ENCODE measurements around the gene DRD3. TPM values are rescaled to one million over a fixed set of nuclear protein-coding genes. Genes with fewer than 3 reads are reported as not detected.

Gene DRD3
- total RNA-seq, 1 experiment from 2014 or later: not detected

DNA sequence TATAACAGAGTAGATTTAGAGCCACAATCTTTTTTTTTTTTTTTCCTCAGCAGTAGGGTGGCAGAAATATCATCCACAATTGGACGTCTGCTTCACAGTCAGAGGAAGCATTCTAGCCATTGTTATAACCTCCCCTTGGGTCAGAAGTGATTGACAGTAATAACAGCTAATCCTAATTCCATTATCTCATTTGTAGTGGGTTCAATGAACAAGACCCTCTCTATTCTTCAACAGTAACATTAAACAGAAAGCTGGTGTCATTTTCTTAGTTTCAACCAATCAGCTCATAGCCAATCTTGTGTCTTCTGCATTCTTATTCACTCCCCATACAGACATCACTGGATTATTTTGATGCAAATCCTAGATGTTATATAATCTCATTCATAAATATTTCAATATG, 77.8 kb downstream of the DRD3 start:
- no peak overlapping the region for H3K27ac Mint-ChIP-seq
- Histone ChIP-seq H3K23ac (ENCODE audit: insufficient read length, low read depth, low read length) (no peak overlapping the region), H2BK12ac (ENCODE audit: insufficient read length, low read depth, low read length) (no peak overlapping the region), H2BK20ac (ENCODE audit: low read depth, low read length, poor library complexity, severe bottlenecking) (no peak overlapping the region), H4K5ac (ENCODE audit: insufficient read length, low read depth, low read length) (no peak overlapping the region), H4K8ac (replicated peaks; ENCODE audit: insufficient read length, low read depth, low read length) (no peak overlapping the region), H3K56ac (ENCODE audit: insufficient read length, low read depth, low read length) (no peak overlapping the region), H2AK5ac (ENCODE audit: insufficient read length, low read length) (no peak overlapping the region), H3K9me3 (ENCODE audit: control insufficient read depth, low read depth, low read length) (no peaks in the 10 kb centered on the region), H3K79me1 (ENCODE audit: insufficient read depth, low read depth, low read length, poor library complexity, severe bottlenecking) (no peaks in the 10 kb centered on the region), H3T11ph (ENCODE audit: low read length) (no peak overlapping the region), H2BK5ac (ENCODE audit: insufficient read length, low read length) (no peak overlapping the region), H3K27me3 (ENCODE audit: insufficient read depth, low read length) (no peaks in the 10 kb centered on the region), H3K4ac (ENCODE audit: low read depth, low read length) (no peak overlapping the region), H3K18ac (ENCODE audit: insufficient read length, low read depth, low read length) (no peak overlapping the region), H3K14ac (ENCODE audit: insufficient read depth, low read length) (no peak overlapping the region), H3K23me2 (ENCODE audit: insufficient read length, low read depth, low read length, poor library complexity, severe bottlenecking) (no peaks in the 10 kb centered on the region), H2BK120ac (ENCODE audit: low read depth, low read length, poor library complexity, severe bottlenecking) (no peak overlapping the region), H3K79me2 (ENCODE audit: insufficient read depth, low read length) (no peaks in the 10 kb centered on the region), H2AFZ (ENCODE audit: low read length) (no peak overlapping the region), H3K9ac (ENCODE audit: extremely low read depth, insufficient read length, low read length) (no peak overlapping the region), H3K27ac (ENCODE audit: insufficient read length, low read depth, low read length) (no peak overlapping the region), H3K4me2 (ENCODE audit: insufficient read depth, insufficient read length, low read length) (no peak overlapping the region), H2BK15ac (ENCODE audit: low read depth, low read length) (no peak overlapping the region), H3K4me1 (ENCODE audit: insufficient read depth, low read length) (peaks cover 4% of the 10 kb centered on the region; the same call in 1 of the 2 replicates), H4K20me1 (ENCODE audit: control insufficient read depth, insufficient read depth, insufficient read length) (no peaks in the 10 kb centered on the region), H4K91ac (ENCODE audit: insufficient read length, low read depth, low read length) (no peak overlapping the region)
- H3K27me3 Mint-ChIP-seq (ENCODE audit: low read depth): no peaks in the 10 kb centered on the region
- no peak overlapping the region for H3K4me3 Mint-ChIP-seq
- TF ChIP-seq, protein P1, sequence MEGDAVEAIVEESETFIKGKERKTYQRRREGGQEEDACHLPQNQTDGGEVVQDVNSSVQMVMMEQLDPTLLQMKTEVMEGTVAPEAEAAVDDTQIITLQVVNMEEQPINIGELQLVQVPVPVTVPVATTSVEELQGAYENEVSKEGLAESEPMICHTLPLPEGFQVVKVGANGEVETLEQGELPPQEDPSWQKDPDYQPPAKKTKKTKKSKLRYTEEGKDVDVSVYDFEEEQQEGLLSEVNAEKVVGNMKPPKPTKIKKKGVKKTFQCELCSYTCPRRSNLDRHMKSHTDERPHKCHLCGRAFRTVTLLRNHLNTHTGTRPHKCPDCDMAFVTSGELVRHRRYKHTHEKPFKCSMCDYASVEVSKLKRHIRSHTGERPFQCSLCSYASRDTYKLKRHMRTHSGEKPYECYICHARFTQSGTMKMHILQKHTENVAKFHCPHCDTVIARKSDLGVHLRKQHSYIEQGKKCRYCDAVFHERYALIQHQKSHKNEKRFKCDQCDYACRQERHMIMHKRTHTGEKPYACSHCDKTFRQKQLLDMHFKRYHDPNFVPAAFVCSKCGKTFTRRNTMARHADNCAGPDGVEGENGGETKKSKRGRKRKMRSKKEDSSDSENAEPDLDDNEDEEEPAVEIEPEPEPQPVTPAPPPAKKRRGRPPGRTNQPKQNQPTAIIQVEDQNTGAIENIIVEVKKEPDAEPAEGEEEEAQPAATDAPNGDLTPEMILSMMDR (conservative IDR thresholded peaks at IDR 0.05): no peak
- no peaks in the 10 kb centered on the region for H3K36me3 Mint-ChIP-seq (ENCODE audit: insufficient read depth in 1 of 3, low read depth in 3 of 3)
- no CpG with 5 or more reads among the region's 1 CpG for WGBS (ENCODE audit: extremely low coverage, insufficient read length, low lambda C conversion rate)
- peaks cover 14 to 19% of the 10 kb centered on the region in 2 experiments for H3K4me1 Mint-ChIP-seq
- DNase-seq: no peak
- H3K9me3 Mint-ChIP-seq: no peaks in the 10 kb centered on the region

Data from H9 (cell line).